Gastrocnemius medialis (tissue), 4 donors: ENCODE results near the gene NREP.

ENCODE experiments used
- CTCF ChIP-seq, 5 experiments: fragments of 450-650 bp in 3 of 5; fragments of 200-600 bp in 2 of 5; sonication (generic) in 2 of 5; IDR thresholded peaks in 4 of 5; conservative IDR thresholded peaks in 1 of 5; 1 replicate in 4 of 5; 2 replicates in 1 of 5; pipeline ENCODE4 v1.5.1; 2016 to 2019; ENCODE audit warnings: antibody characterized with exemption in 5 of 5, mild to moderate bottlenecking in 3 of 5, moderate library complexity in 3 of 5
- POLR2A ChIP-seq, 2 donors: fragments of 450-650 bp; IDR thresholded peaks; one replicate each; pipeline ENCODE4 v1.6.1; 2017; ENCODE audit warnings: antibody characterized with exemption in 2 of 2, mild to moderate bottlenecking in 2 of 2, moderate library complexity in 2 of 2

GRCh38 chr5:111730659-111731382 lies 26.2 kb downstream of the NREP start:
- TF ChIP-seq CTCF (IDR thresholded peaks at IDR 0.05 in 4 of 5, conservative IDR thresholded peaks at IDR 0.05 in 1 of 5), result no peak
- no peak for TF ChIP-seq POLR2A (IDR thresholded peaks at IDR 0.05)
